Measurements from ENCODE around the gene ACAN. TPM values are rescaled to one million over a fixed set of nuclear protein-coding genes. Genes with fewer than 3 reads are reported as not detected.

The ACAN gene
- polyA plus RNA-seq, 3 donors: not detected

- intact Hi-C loops (cut with micrococcal nuclease): no loop called here
- peaks cover 5 to 12% (median 6%) of the 10 kb centered on the region in 3 donors for H3K27me3 Mint-ChIP-seq (ENCODE audit: low read depth in 3 of 3)
- H3K9me3 Mint-ChIP-seq: peaks cover 2 to 22% (median 14%) of the 10 kb centered on the region in 7 donors
- Histone ChIP-seq H3K27ac (ENCODE audit: low read depth in 1 of 2, low read length in 2 of 2) (no peak overlapping the region), H3K4me2 (replicated peaks; ENCODE audit: extremely low read depth, low read length, poor library complexity, severe bottlenecking) (no peak overlapping the region), H4K20me1 (ENCODE audit: insufficient read depth, low read length) (no peaks in the 10 kb centered on the region), H3K9me3 (replicated peaks in 1 of 2; ENCODE audit: control insufficient read depth in 1 of 2, insufficient read depth in 1 of 2, low read length in 2 of 2) (peaks cover 0 to 8% of the 10 kb centered on the region in 2 donors), H2AFZ (ENCODE audit: insufficient read depth, low read depth, low read length, poor library complexity, severe bottlenecking) (no peak overlapping the region), H3K4me3 (replicated peaks in 1 of 3; ENCODE audit: low read depth in 2 of 3, low read length in 3 of 3) (no peak overlapping the region), H3K79me2 (ENCODE audit: insufficient read depth, low read length) (no peaks in the 10 kb centered on the region), H3K27me3 (ENCODE audit: control insufficient read depth in 2 of 2, insufficient read depth in 2 of 2, low read length in 2 of 2) (no peaks in the 10 kb centered on the region), H3K4me1 (ENCODE audit: control insufficient read depth in 1 of 2, insufficient read depth in 2 of 2, low read length in 2 of 2) (no peaks in the 10 kb centered on the region), H3K36me3 (replicated peaks in 1 of 2; ENCODE audit: control insufficient read depth in 1 of 2, insufficient read depth in 2 of 2, low read length in 2 of 2) (no peaks in the 10 kb centered on the region), H3K9ac (ENCODE audit: insufficient read depth, low read length, poor library complexity, severe bottlenecking) (no peak overlapping the region)
- no peak overlapping the region for H3K27ac Mint-ChIP-seq
- WGBS (ENCODE audit: insufficient coverage): 94% methylated on average over 3 of the region's 3 CpGs
- DNase-seq: no peak
- TF ChIP-seq, protein P1, sequence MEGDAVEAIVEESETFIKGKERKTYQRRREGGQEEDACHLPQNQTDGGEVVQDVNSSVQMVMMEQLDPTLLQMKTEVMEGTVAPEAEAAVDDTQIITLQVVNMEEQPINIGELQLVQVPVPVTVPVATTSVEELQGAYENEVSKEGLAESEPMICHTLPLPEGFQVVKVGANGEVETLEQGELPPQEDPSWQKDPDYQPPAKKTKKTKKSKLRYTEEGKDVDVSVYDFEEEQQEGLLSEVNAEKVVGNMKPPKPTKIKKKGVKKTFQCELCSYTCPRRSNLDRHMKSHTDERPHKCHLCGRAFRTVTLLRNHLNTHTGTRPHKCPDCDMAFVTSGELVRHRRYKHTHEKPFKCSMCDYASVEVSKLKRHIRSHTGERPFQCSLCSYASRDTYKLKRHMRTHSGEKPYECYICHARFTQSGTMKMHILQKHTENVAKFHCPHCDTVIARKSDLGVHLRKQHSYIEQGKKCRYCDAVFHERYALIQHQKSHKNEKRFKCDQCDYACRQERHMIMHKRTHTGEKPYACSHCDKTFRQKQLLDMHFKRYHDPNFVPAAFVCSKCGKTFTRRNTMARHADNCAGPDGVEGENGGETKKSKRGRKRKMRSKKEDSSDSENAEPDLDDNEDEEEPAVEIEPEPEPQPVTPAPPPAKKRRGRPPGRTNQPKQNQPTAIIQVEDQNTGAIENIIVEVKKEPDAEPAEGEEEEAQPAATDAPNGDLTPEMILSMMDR (IDR thresholded peaks at IDR 0.05): no peak
- no peaks in the 10 kb centered on the region for H3K36me3 Mint-ChIP-seq
- H3K4me3 Mint-ChIP-seq: no peak overlapping the region
- H3K4me1 Mint-ChIP-seq: no peaks in the 10 kb centered on the region
These were observed 26.6 kb upstream of the ACAN start for GRCh38 chr15:88776646-88777045.

DNA sequence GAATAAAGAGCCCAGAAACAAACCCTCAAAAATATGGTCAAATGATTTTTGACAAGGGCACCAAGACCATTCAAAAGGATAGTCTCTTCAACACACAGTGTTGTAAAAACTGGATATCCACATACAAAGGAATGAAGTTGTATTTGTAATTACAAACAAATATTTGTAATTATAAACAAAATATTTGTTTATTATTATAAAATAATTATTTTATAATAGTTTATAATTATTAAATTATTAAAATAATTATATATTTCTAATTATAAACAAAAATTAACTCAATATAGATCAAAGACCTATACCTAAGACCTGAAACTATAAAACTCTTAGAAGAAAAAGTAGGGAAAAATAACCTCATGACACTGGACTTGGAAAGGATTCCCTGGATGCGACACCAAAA is 23.3 kb upstream of the ACAN start:
- H3K4me1 ChIP-seq (ENCODE audit: control insufficient read depth in 1 of 2, insufficient read depth in 2 of 2, low read length in 2 of 2): no peaks in the 10 kb centered on the region
- no peak overlapping the region for H3K4me3 Mint-ChIP-seq
- peaks cover 0 to 4% of the 10 kb centered on the region in 2 donors for H3K9me3 ChIP-seq (replicated peaks in 1 of 2; ENCODE audit: control insufficient read depth in 1 of 2, insufficient read depth in 1 of 2, low read length in 2 of 2)
- peaks cover 0 to 14% (median 10%) of the 10 kb centered on the region in 7 donors for H3K9me3 Mint-ChIP-seq
- no peak overlapping the region for H2AFZ ChIP-seq (ENCODE audit: insufficient read depth, low read depth, low read length, poor library complexity, severe bottlenecking)
- DNase-seq: no peak
- no peak overlapping the region for H3K4me3 ChIP-seq (replicated peaks in 1 of 3; ENCODE audit: low read depth in 2 of 3, low read length in 3 of 3)
- H3K79me2 ChIP-seq (ENCODE audit: insufficient read depth, low read length): no peaks in the 10 kb centered on the region
- H3K36me3 Mint-ChIP-seq: no peaks in the 10 kb centered on the region
- no peaks in the 10 kb centered on the region for H3K27me3 ChIP-seq (ENCODE audit: control insufficient read depth in 2 of 2, insufficient read depth in 2 of 2, low read length in 2 of 2)
- no peak overlapping the region for H3K27ac ChIP-seq (ENCODE audit: low read depth in 1 of 2, low read length in 2 of 2)
- TF ChIP-seq, protein P1 (IDR thresholded peaks at IDR 0.05): no peak
- no peaks in the 10 kb centered on the region for H3K36me3 ChIP-seq (replicated peaks in 1 of 2; ENCODE audit: control insufficient read depth in 1 of 2, insufficient read depth in 2 of 2, low read length in 2 of 2)
- no peak overlapping the region for H3K27ac Mint-ChIP-seq
- no CpG with 5 or more reads among the region's 1 CpG for WGBS (ENCODE audit: insufficient coverage)
- intact Hi-C loops (cut with micrococcal nuclease): no loop called here
- H3K27me3 Mint-ChIP-seq (ENCODE audit: low read depth in 3 of 3): peaks cover 2 to 14% (median 8%) of the 10 kb centered on the region in 3 donors
- H3K9ac ChIP-seq (ENCODE audit: insufficient read depth, low read length, poor library complexity, severe bottlenecking): no peak overlapping the region
- H4K20me1 ChIP-seq (ENCODE audit: insufficient read depth, low read length): no peaks in the 10 kb centered on the region
- no peaks in the 10 kb centered on the region for H3K4me1 Mint-ChIP-seq
- H3K4me2 ChIP-seq (replicated peaks; ENCODE audit: extremely low read depth, low read length, poor library complexity, severe bottlenecking): no peak overlapping the region

Measured in CD14-positive monocyte (primary cell).